DMS53 treated with DMSO at 0.1 percent for 48 hours (cell line): ENCODE data around the gene HSPA1L.

ENCODE experiments used
- DNase-seq: peaks from one replicate; lab custom pipeline; 2025; ENCODE audit not compliant: unreplicated experiment; lab: John Stamatoyannopoulos, UW

The HSPA1L gene

DNA sequence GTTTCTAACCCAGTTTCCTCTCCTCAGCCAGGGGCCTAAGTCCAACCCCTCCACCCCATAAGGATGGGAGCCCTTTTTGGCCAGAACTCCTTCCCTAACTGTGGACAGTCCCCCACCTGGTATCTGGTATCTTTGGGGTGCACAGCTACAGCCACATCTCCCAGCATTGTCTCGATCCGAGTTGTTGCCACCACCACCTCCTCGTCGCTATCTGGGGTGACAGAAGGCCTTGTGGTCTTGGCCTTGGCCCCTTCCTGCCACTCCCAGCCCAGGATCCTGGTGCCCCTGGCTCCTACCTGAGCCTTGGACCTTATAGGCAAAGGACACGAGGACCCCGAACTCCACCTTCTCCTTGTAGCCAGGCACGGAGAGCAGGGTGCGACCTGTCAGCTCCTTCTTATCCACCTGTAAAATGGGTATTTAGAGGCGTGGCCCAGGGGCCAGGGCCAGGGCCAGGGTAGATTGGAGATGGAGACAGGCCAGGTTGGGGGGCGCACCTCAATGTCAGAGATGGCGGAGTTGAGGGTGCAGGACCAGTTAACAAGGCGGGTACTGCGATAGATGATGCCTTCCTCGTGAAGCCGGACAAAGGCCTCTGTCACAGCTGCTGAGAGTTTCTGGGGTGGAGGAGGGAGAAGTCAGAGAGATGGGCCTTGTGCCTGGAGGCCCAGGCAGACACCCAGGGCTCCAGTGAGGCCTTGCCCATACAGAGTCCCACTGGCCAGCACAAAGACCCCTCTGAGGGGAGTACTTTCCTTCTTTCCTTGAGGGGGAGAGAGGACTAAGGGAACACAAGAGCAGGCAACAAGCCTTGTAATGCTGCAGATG, 30.8 kb downstream of the HSPA1L start:
- no peak for DNase-seq

DNA sequence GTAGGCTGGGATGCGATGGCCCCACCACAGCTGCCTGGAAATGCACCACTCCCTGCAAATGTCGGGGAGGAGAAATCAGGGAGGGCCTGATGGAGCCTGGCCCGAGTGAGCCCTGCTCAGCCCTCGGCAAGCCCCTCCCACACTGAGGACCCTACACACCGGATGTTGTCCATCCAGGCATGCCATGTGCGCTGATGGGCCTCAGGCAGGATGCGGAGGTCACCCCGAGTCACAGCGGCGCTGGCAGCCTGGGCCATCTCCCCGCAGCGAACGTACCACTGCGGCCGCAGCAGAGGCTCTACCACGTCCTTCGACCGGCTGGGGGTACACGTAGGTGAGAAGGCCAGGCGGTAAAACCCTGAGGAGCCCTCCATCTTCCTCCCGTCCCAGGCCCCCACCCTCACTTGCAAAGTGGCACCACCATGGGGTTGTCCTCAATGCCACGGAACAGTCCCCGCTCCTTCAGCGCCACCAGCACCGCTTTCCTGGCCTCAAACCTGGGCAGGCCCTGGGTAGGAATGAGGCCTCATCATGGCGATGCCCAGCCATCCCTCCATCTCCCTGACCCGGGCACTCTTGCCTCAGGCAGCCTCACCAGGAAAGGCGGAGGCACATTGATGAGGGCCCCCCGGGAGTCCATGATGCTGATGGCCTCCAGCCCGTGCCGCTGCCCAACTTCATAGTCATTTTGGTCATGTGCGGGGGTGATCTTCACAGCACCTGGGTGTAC, 32.8 kb downstream of the HSPA1L start:
- DNase-seq: no peak

DNA sequence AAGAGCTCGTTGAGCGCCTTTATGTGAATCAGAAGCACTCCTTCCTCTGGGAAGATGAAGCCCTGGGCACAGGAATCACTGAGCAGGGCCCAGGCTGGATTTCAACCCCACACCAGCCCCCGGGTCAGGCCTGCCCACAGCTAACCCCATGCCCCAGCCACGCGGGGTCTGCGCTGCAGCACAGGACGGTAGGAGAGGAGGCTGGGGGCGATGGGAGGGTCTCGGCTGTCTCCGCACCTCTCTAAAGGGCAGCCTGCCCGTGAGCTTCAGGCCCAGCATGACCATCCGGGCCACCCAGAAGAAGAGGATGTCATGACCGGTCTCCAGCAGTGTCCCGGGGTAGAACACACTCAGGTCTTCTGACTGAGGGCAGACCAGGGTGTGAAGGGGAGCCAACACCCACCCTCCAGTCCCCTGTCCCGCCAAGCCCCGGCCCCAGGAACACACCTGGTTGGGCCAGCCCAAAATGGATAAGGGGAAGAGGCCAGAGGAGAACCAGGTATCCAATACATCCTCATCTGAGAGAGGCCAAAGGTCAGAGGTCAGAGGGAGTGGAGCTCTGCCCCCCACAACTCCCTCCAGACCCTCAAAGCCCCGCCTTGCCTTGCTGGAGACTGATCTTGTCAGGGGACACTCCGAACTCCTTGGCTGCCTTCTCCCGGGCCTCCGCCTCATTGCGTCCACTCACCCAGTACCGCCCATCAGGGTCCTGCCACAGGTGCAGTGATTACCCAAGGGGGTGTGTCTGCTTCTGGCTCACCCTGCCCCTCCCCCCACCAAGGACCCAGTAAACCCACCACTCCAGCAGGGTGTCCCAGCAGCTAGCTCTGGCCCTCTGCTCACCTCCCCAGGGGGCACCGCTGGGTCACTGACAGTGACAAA, 33.6 kb downstream of the HSPA1L start:
- DNase-seq: no peak

DNA sequence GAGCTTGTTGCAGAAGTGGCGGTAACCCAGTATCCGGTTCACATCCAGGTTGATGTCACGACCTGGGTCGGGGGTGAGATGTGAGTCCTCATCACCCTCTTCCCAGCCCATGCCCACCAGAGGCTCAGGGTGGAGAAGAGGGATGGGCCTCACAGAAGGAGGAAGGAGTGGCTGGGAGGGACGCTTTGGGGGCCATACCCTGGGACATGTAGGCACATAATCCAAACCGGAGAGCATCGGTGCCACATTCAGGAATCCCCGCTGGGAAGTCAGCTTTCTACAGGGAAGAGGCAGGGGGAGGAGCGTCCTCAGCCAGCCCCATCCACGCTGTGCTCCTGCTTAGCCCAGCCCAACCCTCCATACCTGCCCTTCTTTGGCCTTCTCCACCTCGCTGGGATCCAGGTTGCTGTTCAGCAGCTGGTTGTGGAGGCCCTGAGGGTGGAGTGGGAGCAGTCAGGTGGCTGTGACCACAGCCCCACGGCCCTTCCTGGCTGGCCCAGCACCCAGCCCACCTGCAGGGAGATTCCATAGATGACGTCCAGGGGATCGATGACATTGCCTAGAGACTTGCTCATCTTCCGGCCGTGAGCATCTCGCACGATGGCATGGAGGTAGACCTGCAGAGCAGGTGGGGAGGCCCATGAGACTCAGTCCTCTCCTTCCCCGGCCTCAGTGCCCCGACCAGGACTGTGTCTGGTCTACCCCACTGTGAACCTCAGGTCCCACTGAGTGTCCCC, 34.4 kb downstream of the HSPA1L start:
- DNase-seq: no peak

DNA sequence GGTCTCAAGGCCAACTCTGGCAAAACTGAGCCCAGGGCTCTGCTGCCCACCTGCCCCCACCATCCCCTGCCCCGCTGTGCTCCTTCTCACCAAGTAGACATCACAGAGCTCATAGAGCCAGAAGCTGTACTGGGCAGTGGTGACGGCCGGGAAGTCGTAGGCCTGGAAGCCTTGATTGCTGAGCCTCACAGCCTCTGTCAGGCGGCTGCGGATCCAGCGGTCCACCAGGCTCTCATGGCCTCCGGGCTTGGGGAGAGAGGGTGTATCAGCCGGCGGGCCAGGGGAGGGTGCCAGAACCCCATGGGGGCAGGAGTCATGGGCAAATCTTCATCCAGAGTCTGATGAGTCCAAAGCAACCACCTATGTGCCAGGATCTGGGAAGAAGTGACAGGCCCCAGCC, 35.2 kb downstream of the HSPA1L start:
- DNase-seq: no peak

DNA sequence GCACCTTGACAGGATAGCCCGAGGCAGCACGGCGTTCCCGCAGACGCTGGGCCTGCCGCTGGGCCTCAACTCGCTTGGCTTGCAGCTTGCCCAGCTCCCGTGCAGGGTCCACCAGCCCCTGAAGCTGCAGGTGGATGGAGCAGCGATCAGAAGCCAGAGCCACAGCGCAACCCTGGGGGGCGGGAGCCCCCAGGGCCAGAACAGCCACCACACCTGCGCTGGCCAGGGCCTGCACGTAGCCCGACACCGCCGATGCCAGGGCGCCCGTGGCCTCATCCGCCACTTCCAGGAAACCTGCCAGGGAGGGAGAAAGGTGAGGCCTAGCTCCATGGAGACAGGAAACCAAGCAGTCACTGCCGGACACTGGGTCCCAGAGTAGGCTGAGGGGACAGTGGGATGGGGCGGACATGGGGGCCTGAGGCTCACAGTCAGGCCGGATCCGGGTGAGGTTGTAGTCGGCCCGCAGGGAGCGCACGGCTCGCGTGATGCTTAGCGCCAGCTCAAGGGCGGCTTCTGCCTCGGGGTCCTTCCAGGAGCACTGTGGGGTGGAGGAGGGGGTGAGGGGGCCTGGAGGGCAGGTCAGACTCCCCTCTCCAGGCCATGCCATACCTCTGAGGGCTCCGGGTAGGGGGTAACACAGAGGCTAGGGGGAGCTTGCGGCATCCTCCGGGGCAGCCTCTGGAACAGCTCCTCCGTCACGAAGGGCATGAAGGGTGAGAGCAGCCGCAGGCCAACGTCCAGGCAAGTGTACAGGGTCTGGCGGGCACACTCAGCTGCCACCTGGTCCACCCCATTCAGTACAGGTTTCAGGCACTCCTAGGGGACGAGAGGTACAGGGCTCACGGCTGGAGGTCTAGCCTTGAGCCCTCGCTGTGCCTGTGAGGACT, 35.8 kb downstream of the HSPA1L start:
- DNase-seq: no peak

DNA sequence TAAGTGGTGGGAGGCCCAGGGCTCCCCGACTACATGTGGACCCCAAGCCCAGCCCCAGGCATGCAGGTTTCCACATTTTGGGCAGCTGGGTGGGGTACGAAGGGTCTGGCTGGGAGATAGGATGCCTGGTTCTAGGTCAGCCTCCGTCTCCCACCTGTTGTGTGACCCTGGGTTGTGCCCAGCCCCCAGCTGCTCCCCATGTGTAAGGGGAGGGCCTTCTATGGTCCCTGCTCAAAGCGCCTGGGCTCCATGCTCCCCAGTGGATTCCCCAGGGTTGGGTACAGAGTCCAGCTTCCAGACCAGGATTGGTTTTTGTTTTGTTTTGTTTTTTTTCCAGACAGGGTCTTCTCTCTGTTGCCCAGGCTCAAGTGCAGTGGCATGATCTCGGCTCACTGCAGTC, 36.9 kb downstream of the HSPA1L start:
- DNase-seq: no peak

DNA sequence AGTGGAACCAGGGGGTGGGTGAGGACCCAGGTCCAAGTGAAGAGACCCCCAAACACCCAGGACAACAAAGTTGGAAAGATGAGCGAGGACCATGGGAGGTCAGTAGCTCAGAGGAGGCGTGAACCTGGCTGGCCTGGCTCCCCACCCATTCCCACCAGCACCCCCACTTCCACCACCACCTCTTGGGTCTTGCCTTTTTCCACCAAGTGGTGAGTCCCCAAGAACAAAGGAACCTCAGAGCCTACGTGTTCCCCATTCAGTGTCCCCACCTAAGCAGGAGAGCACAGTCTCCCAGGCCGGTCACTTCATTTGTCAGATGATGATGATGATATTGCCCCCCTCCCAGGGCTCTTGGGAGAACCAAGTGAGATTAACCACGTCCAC, 37.4 kb downstream of the HSPA1L start:
- no peak for DNase-seq

DNA sequence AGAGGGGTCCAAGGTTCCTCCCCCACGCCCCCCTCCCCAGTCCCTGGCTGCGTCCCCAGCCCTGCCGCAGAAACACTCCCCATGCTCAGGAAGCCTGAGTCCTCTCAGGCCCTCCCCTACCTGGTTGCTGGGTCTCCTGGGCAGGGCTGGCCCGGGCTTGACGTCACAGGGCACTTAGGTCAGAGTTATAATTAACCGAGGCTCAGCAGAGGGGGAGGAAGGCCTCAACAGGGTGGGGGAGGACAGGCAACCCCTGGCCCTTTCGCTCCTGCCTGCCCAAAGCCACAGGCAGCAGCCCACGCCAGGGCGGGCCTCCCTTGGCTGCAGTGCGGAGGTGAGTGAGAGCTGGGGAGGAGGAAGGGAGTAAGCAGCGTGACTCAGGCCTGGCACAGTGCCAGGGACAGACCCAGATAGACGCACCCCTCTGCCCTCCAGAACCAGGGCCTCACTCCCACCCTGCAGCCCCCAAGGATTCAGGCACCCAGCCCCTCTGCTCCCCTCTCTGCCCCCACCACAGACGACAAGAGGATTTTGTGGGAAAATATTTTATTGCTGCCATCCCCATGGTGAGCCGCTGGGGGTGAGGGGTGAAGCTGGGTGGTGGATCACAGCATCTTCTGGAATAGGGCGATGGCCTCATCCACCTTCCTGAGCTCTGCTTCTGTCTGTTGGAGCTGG, 38.0 kb downstream of the HSPA1L start, which contains the start of gene VWA7:
VWA7 (minus strand) TSS at position 340 of the 678 bp plus-strand sequence. CDS start 549 bp downstream, outside the sequence.
- peak; percentile 91 for DNase-seq

DNA sequence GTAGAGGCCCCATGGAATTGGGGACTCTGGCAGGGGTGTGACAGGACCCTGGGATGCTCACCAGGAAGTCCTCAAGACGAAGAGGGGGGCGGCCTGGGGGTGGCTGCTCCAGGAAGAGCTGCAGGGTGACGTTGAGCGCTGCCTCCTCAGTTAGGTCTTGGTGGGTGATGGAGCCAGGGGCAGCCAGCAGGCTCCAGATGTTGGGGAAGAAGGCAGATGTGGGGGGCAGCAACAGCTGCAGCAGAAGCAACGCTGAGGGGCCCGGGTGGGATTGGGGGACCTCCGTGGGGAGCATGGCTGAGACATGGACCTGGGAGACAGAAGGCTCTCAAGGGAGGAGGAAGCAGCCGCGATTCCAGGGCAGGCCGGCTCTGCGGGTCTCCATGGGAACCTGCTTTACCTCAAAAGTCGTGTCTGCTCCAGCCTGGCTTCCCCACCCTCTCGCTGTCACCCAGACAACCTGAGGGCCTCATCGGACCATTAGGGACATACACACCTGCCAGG, 38.5 kb downstream of the HSPA1L start:
- peak; percentile 74 for DNase-seq

DNA sequence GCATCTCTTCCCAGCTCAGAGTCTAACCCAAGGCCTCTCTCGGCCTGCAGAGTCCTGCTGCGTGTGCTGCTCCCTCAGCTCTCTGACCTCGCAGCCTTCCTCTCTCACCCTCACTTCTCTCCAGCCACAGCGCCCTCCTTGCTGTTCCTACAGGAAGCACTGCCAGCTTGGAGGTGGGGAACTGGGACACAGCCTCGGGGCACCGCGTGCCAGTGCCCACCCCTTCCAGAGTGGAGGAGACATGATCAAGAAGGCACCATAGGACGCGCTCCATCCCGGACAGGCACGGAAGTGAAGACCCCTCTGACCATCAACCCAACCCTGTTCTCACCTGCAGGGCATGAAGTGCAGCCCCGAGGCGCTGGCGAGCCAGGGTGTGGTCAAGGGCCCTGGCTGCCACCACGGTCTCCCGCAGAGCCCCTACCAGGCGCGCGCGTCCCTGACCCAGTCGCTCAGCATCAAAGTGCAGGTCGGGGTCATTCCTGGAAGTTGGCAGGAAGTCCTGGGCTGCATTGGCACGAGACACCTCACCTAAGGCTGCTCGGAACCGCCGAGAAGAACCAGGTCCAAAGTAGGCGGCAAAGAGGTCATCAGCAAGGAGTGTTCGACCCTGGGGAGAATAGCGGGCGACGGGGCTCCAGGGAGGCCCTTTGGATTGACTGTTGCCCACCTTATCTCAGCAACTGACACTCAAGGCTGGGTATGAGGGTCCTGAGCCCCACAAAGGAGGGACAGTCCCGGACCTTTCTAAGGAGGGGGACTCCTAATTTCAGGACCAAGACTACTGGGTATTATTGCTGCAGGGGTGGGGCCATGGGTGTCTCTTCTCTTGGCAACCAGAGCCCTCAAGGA, 39.2 kb downstream of the HSPA1L start:
- no peak for DNase-seq

DNA sequence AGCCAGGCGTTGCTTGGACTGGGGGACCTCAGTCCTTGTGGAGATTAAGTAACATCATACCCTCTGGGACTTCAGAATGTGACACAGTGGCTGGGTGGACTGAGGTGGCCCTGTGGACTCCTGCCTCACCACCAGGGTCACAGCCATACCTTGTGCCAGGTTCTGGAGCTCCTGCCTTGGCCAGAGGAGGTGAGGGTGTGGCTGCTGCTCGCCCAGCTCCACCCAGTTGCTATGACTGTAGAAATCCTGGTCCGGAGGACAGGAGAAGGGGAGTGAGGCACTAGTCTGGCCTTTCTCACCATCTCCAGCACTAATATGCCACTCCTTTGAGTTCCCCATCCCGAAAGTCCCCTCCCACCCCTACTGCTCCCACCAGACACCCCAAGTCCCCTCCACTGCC, 39.9 kb downstream of the HSPA1L start:
- no peak for DNase-seq

DNA sequence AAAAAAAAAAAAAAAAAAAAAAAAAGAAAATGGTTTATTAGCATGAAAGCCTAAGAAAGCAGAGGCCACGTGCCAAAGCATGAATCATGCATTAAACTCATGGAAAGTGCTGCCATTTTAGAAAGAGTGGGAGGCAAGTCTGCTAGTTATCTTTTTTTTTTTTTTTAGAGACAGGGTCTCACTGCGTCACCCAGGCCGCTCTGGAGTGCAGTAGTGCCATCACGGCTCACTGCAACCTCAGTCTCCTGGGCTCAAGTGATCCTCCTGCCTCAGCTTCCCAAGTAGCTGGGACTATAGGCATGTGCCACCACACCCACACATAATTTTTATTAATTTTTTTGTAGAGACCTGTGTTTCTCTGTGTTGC, 43.1 kb downstream of the HSPA1L start:
- no peak for DNase-seq

DNA sequence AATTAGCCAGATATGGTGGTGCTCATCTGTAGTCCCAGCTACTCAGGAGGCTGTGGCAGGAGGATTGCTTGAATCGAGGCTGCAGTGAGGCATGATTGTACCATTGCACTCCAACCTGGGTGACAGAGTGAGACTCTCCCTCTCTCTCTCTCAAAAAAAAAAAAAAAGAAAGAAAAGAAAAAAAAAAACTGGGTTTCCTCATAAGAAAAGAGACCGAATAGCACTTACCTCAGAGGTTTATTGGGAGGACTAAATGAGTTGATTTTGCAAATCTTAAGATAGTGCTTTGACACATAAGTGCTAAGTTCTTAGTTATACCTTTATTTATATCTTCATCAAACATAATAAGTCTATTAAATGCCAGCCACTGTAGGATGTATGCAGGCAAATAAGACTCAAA, 44.2 kb downstream of the HSPA1L start:
- no peak for DNase-seq

DNA sequence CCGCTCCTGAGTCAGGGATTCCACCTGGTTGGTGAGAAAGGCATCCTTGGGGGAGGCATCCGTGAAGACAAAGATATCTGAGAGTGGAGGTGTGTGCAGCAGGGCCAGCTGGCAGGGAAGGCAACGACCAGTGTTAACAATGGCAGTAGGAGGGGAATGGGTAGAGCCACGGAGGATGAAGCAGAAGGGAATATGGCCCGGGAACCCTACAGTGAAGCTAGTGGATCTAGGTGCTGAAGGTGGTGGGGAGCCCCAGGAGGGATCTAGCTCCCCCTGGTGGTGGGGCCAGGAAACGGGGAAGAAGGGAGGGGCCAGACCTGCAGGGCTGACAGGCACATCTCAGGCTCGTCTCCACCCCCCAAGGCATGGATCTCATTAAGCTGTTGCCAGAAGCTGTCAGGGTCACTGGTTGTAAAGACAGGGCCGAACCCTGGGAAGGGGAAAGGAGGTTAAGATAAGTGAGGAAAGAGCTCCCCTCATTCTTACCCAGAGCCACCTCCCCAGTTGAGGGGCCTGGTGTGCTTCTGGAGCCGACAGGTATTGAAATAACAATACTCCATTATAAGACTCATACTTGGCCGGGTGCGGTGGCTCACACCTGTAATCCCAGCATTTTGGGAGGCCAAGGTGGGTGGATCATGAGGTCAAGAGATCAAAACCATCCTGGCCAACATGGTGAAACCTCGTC, 45.3 kb downstream of the HSPA1L start:
- DNase-seq: peak; percentile 83

DNA sequence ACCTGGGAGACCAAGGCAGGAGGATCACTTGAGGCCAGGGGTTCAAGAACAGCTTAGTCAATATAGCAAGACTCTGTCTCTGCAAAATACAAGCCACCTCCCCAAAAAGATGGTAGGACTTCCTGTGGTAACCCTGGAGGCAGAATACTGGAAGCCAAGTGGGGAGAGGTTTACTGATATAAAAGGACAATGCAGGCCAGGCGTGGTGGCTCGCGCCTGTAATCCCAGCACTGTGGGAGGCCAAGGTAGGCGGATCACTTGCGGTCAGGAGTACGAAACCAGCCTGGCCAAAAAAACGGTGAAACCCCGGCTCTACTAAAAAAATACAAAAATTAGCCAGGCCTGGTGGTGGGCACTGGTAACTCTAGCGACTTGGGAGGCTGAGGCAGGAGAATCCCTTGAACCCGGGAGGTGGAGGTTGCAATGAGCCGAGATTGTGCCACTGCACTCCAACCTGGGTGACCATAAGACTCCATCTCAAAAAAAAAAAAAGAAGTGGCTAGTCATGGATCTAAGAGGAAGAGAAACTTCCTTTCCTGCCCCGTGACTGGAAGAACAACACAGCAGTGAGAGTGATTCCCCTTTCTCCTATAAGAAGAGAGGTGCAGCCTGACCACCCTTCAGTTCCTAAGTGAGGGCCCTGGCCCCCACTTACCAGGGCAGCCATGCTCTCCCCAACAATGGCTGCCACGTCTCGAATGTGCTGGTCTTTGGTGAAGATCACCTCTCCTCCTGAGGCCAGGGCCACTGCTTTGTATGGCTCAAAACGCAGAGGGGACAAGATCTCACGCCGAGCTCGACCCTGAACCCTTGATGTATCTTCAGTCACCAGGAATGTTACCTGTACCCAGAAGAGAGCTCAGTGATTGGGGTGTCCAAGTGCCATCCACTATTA, 46.5 kb downstream of the HSPA1L start:
- DNase-seq: no peak
